ENCODE data around the gene CYP11A1. TPM values are rescaled to one million over a fixed set of nuclear protein-coding genes. Genes with fewer than 3 reads are reported as not detected.

CYP11A1 gene
- total RNA-seq, 1 experiment from 2014 or later = 1.7 TPM

DNA sequence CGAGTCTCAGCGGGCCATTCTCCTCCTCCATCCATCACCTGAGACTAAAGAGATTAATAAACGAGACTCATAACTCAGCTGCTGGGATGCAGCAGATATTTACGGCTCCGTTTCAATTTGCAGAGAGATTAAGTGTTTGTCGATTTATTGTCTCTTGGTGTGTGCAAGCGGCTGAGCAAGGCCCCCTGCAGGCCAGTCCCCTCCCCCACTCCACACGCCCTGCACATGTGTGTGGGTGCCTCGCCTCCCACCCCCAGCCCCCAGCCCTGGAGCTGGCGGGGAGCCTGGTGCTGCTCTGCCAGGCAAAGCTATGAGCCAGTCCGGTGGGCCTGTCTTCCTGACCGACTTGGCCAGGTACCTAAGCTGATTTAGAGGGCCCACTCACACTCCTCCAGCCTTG, 63.0 kb downstream of the CYP11A1 start:
- peaks cover 82% of the 10 kb centered on the region for H3K27me3 Mint-ChIP-seq (ENCODE audit: low read depth)
- H2BK120ac ChIP-seq (ENCODE audit: low read depth, low read length, poor library complexity, severe bottlenecking) = no peak overlapping the region
- no peak for DNase-seq
- H3K79me1 ChIP-seq (ENCODE audit: insufficient read depth, low read depth, low read length, poor library complexity, severe bottlenecking) = no peaks in the 10 kb centered on the region
- no peak overlapping the region for H2AFZ ChIP-seq (ENCODE audit: low read length)
- H2BK15ac ChIP-seq (ENCODE audit: low read depth, low read length) = no peak overlapping the region
- no peak overlapping the region for H3K18ac ChIP-seq (ENCODE audit: insufficient read length, low read depth, low read length)
- no peak overlapping the region for H2BK5ac ChIP-seq (ENCODE audit: insufficient read length, low read length)
- H4K91ac ChIP-seq (ENCODE audit: insufficient read length, low read depth, low read length) = no peak overlapping the region
- no peak overlapping the region for H3K23ac ChIP-seq (ENCODE audit: insufficient read length, low read depth, low read length)
- H3K56ac ChIP-seq (ENCODE audit: insufficient read length, low read depth, low read length) = no peak overlapping the region
- H3K4ac ChIP-seq (ENCODE audit: low read depth, low read length) = no peak overlapping the region
- H4K5ac ChIP-seq (ENCODE audit: insufficient read length, low read depth, low read length) = no peak overlapping the region
- H3K4me3 Mint-ChIP-seq = peak overlapping the region in 1 of 2 experiments; percentile 50; a peak in 1 of 5 replicates
- no peak overlapping the region for H3K27ac ChIP-seq (ENCODE audit: insufficient read length, low read depth, low read length)
- peaks cover 76 to 92% of the 10 kb centered on the region in 2 experiments for H3K4me1 Mint-ChIP-seq
- H3K79me2 ChIP-seq (ENCODE audit: insufficient read depth, low read length) = no peaks in the 10 kb centered on the region
- peaks cover 4% of the 10 kb centered on the region for H3K23me2 ChIP-seq (ENCODE audit: insufficient read length, low read depth, low read length, poor library complexity, severe bottlenecking)
- no peaks in the 10 kb centered on the region for H3K9me3 ChIP-seq (ENCODE audit: control insufficient read depth, low read depth, low read length)
- no peak overlapping the region for H3K27ac Mint-ChIP-seq
- no peak overlapping the region; the same call in 1 of the 2 replicates for H3K14ac ChIP-seq (ENCODE audit: insufficient read depth, low read length)
- no peak overlapping the region for H2AK5ac ChIP-seq (ENCODE audit: insufficient read length, low read length)
- WGBS (ENCODE audit: extremely low coverage, insufficient read length, low lambda C conversion rate) = no CpG with 5 or more reads among the region's 12 CpGs
- H3K36me3 Mint-ChIP-seq (ENCODE audit: insufficient read depth in 1 of 3, low read depth in 3 of 3) = no peaks in the 10 kb centered on the region
- TF ChIP-seq, protein P1, sequence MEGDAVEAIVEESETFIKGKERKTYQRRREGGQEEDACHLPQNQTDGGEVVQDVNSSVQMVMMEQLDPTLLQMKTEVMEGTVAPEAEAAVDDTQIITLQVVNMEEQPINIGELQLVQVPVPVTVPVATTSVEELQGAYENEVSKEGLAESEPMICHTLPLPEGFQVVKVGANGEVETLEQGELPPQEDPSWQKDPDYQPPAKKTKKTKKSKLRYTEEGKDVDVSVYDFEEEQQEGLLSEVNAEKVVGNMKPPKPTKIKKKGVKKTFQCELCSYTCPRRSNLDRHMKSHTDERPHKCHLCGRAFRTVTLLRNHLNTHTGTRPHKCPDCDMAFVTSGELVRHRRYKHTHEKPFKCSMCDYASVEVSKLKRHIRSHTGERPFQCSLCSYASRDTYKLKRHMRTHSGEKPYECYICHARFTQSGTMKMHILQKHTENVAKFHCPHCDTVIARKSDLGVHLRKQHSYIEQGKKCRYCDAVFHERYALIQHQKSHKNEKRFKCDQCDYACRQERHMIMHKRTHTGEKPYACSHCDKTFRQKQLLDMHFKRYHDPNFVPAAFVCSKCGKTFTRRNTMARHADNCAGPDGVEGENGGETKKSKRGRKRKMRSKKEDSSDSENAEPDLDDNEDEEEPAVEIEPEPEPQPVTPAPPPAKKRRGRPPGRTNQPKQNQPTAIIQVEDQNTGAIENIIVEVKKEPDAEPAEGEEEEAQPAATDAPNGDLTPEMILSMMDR (conservative IDR thresholded peaks at IDR 0.05) = no peak
- no peak overlapping the region for H2BK12ac ChIP-seq (ENCODE audit: insufficient read length, low read depth, low read length)
- no peak overlapping the region for H3K9ac ChIP-seq (ENCODE audit: extremely low read depth, insufficient read length, low read length)
- H4K20me1 ChIP-seq (ENCODE audit: control insufficient read depth, insufficient read depth, insufficient read length) = no peaks in the 10 kb centered on the region
- H4K8ac ChIP-seq (replicated peaks; ENCODE audit: insufficient read length, low read depth, low read length) = no peak overlapping the region
- no peaks in the 10 kb centered on the region; a peak in 1 of 5 replicates for H3K9me3 Mint-ChIP-seq
- H3K27me3 ChIP-seq (ENCODE audit: insufficient read depth, low read length) = peaks cover 3% of the 10 kb centered on the region; the same call in 1 of the 2 replicates
- H3T11ph ChIP-seq (ENCODE audit: low read length) = no peak overlapping the region
- H3K4me1 ChIP-seq (ENCODE audit: insufficient read depth, low read length) = peaks cover 6% of the 10 kb centered on the region; the same call in 1 of the 2 replicates
- no peak overlapping the region for H3K4me2 ChIP-seq (ENCODE audit: insufficient read depth, insufficient read length, low read length)
- H2BK20ac ChIP-seq (ENCODE audit: low read depth, low read length, poor library complexity, severe bottlenecking) = no peak overlapping the region
